Measurements from ENCODE around the gene ZFAND4. TPM values are rescaled to one million over a fixed set of nuclear protein-coding genes. Genes with fewer than 3 reads are reported as not detected.

The ZFAND4 gene
- total RNA-seq, 1 donor from 2014 or later: 9.1 TPM

GRCh38 chr10:45585131-45585530, 87.4 kb downstream of the ZFAND4 start:
- no peaks in the 10 kb centered on the region for H3K27me3 ChIP-seq (ENCODE audit: control insufficient read depth, insufficient read depth, low read length)
- no peak for DNase-seq (ENCODE audit: low read depth)
- no peak for TF ChIP-seq CTCF (IDR thresholded peaks at IDR 0.05; ENCODE audit: insufficient read depth, low read length, poor library complexity, severe bottlenecking)
- no peaks in the 10 kb centered on the region for H3K36me3 ChIP-seq (ENCODE audit: control insufficient read depth, insufficient read depth, low read length)
- no peak overlapping the region for H3K4me3 ChIP-seq (ENCODE audit: low read depth, low read length)

- Histone ChIP-seq H3K36me3 (ENCODE audit: control insufficient read depth, insufficient read depth, low read length) (no peaks in the 10 kb centered on the region), H3K27me3 (ENCODE audit: control insufficient read depth, insufficient read depth, low read length) (no peaks in the 10 kb centered on the region), H3K4me3 (ENCODE audit: low read depth, low read length) (no peak overlapping the region)
- TF ChIP-seq CTCF (IDR thresholded peaks at IDR 0.05; ENCODE audit: insufficient read depth, low read length, poor library complexity, severe bottlenecking): no peak
- DNase-seq (ENCODE audit: low read depth): no peak
Measured at GRCh38 chr10:45582386-45582781, 90.2 kb downstream of the ZFAND4 start.

GRCh38 chr10:45581582-45582385, 90.8 kb downstream of the ZFAND4 start:
- no peak for TF ChIP-seq CTCF (IDR thresholded peaks at IDR 0.05; ENCODE audit: insufficient read depth, low read length, poor library complexity, severe bottlenecking)
- Histone ChIP-seq H3K27me3 (ENCODE audit: control insufficient read depth, insufficient read depth, low read length) (no peaks in the 10 kb centered on the region), H3K4me3 (ENCODE audit: low read depth, low read length) (no peak overlapping the region), H3K36me3 (ENCODE audit: control insufficient read depth, insufficient read depth, low read length) (no peaks in the 10 kb centered on the region)
- DNase-seq (ENCODE audit: low read depth): no peak

- no peak for TF ChIP-seq CTCF (IDR thresholded peaks at IDR 0.05; ENCODE audit: insufficient read depth, low read length, poor library complexity, severe bottlenecking)
- H3K4me3 ChIP-seq (ENCODE audit: low read depth, low read length): no peak overlapping the region
- DNase-seq (ENCODE audit: low read depth): no peak
- no peaks in the 10 kb centered on the region for H3K36me3 ChIP-seq (ENCODE audit: control insufficient read depth, insufficient read depth, low read length)
- H3K27me3 ChIP-seq (ENCODE audit: control insufficient read depth, insufficient read depth, low read length): no peaks in the 10 kb centered on the region
Measured at GRCh38 chr10:45581216-45581549, 91.4 kb downstream of the ZFAND4 start.

GRCh38 chr10:45580371-45581215, 92.0 kb downstream of the ZFAND4 start:
- H3K4me3 ChIP-seq (ENCODE audit: low read depth, low read length): no peak overlapping the region
- no peaks in the 10 kb centered on the region for H3K27me3 ChIP-seq (ENCODE audit: control insufficient read depth, insufficient read depth, low read length)
- no peak for TF ChIP-seq CTCF (IDR thresholded peaks at IDR 0.05; ENCODE audit: insufficient read depth, low read length, poor library complexity, severe bottlenecking)
- no peaks in the 10 kb centered on the region for H3K36me3 ChIP-seq (ENCODE audit: control insufficient read depth, insufficient read depth, low read length)
- DNase-seq (ENCODE audit: low read depth): no peak
